Left ventricle myocardium inferior (tissue), 1 donor: ENCODE results near the gene TUBD1. TPM values are rescaled to one million over a fixed set of nuclear protein-coding genes. Genes with fewer than 3 reads are reported as not detected.

Experiments
- DNase-seq: peaks from one replicate; pipeline ENCODE4 v3.0.0-alpha.2; 2020
- H3K27ac ChIP-seq: fragments of 200-600 bp; replicated peaks from 2 replicates; pipeline ENCODE4 v1.8.0; 2021
- H3K27me3 ChIP-seq: fragments of 200-600 bp; 2 replicates; pipeline ENCODE4 v1.8.0; 2021; ENCODE audit warnings: low read depth
- H3K36me3 ChIP-seq: fragments of 200-600 bp; 2 replicates; pipeline ENCODE4 v1.8.0; 2021
- H3K4me1 ChIP-seq: fragments of 200-600 bp; 2 replicates; pipeline ENCODE4 v1.8.0; 2021
- H3K4me3 ChIP-seq: fragments of 200-600 bp; 2 replicates; pipeline ENCODE4 v1.8.0; 2021; ENCODE audit warnings: mild to moderate bottlenecking, moderate library complexity
- H3K9me3 ChIP-seq: fragments of 200-600 bp; replicated peaks from 2 replicates; pipeline ENCODE4 v1.8.0; 2021
- CTCF ChIP-seq: fragments of 200-600 bp; IDR thresholded peaks from 2 replicates; pipeline ENCODE4 v1.8.0; 2021; ENCODE audit warnings: antibody characterized with exemption, mild to moderate bottlenecking, borderline replicate concordance
- intact Hi-C: fragments of 100-400 bp; cut with micrococcal nuclease; formaldehyde crosslinking; loops from one replicate; pipeline ENCODE4 v1.11.0; 2022
- total RNA-seq: library from RNA; stranded (reverse); fragmentation: NEBNext Ultra II Directional; extraction: Animal tissue kit (Norgen Biotek cat#: 25700); gene quantifications from one replicate; pipeline ENCODE4 v1.2.1, GENCODE V29; 2021
- donor health status: DM: no; HTN: yes; CAD: no; lungs with severe emphysema.

TUBD1 gene
- total RNA-seq, 1 donor from 2014 or later, result 7.8 TPM

- no peak overlapping the region for H3K27ac ChIP-seq
- TF ChIP-seq CTCF, result no peak
- no peak for DNase-seq
- H3K27me3 ChIP-seq, result no peaks in the 10 kb centered on the region
- H3K4me1 ChIP-seq, result peaks cover 23% of the 10 kb centered on the region
- no peak overlapping the region for H3K4me3 ChIP-seq
- H3K36me3 ChIP-seq, result peaks cover 45% of the 10 kb centered on the region
- intact Hi-C loops, result no loop called here
- no peaks in the 10 kb centered on the region for H3K9me3 ChIP-seq
Observed at GRCh38 chr17:59888145-59888750, 4.5 kb downstream of the TUBD1 start.

DNA sequence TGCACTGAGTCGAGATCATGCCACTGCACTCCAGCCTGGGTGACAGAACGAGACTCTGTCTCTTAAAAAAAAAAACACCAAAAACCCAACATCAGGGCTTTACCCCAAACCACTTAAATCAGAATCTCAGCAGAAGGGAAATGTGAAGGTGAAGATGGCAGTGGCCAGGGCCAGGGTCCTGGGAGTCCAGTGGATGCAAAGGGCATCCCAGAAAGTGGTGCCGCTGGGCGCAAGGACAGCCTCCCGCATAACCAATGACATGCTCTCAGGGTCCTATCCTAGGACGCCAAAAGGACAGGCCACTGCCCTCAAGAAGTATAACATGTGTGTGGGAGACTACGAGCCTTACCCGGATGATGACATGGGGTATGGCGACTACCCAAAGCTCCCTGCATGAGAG is 7.9 kb downstream of the TUBD1 start:
- no peaks in the 10 kb centered on the region for H3K9me3 ChIP-seq
- H3K4me1 ChIP-seq, result no peaks in the 10 kb centered on the region
- H3K27me3 ChIP-seq, result no peaks in the 10 kb centered on the region
- no peak overlapping the region for H3K27ac ChIP-seq
- peaks cover 71% of the 10 kb centered on the region for H3K36me3 ChIP-seq
- DNase-seq, result no peak
- no peak for TF ChIP-seq CTCF
- no peak overlapping the region for H3K4me3 ChIP-seq
- intact Hi-C loops, result no loop called here

- H3K27ac ChIP-seq, result no peak overlapping the region
- H3K36me3 ChIP-seq, result peaks cover 90% of the 10 kb centered on the region
- DNase-seq, result no peak
- no peaks in the 10 kb centered on the region for H3K4me1 ChIP-seq
- no peak overlapping the region for H3K4me3 ChIP-seq
- no peaks in the 10 kb centered on the region for H3K27me3 ChIP-seq
- no peaks in the 10 kb centered on the region for H3K9me3 ChIP-seq
- no peak for TF ChIP-seq CTCF
- intact Hi-C loops, result no loop called here
Observed at GRCh38 chr17:59878624-59879023, 14.1 kb downstream of the TUBD1 start.

DNA sequence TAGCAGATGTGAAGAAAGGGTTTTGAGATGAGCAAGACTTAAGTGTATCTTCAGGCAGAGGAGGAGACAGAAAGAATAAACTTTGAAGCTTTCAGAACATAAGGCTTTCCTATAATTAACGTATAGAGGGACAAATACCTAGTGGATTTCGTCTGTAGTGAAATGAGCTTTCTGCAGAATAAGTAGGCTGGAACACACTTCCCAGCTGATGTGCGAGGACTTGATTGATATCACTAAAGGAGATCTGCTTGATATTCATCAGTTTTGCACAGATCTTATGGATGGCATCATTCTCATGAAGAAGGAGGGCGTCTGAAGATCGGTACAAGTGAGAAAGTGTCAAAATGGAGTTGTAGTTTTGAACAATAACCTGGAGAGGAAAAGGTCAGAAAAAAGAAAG is 14.8 kb downstream of the TUBD1 start:
- H3K9me3 ChIP-seq, result no peaks in the 10 kb centered on the region
- H3K4me1 ChIP-seq, result no peaks in the 10 kb centered on the region
- no peak for DNase-seq
- H3K27me3 ChIP-seq, result no peaks in the 10 kb centered on the region
- intact Hi-C loops, result no loop called here
- no peak overlapping the region for H3K27ac ChIP-seq
- no peak overlapping the region for H3K4me3 ChIP-seq
- no peak for TF ChIP-seq CTCF
- H3K36me3 ChIP-seq, result peaks cover 86% of the 10 kb centered on the region

- H3K4me1 ChIP-seq, result no peaks in the 10 kb centered on the region
- H3K27me3 ChIP-seq, result no peaks in the 10 kb centered on the region
- intact Hi-C loops, result no loop called here
- no peak overlapping the region for H3K27ac ChIP-seq
- H3K4me3 ChIP-seq, result no peak overlapping the region
- no peaks in the 10 kb centered on the region for H3K9me3 ChIP-seq
- DNase-seq, result no peak
- no peak for TF ChIP-seq CTCF
- peaks cover 90% of the 10 kb centered on the region for H3K36me3 ChIP-seq
Observed at GRCh38 chr17:59876107-59876506, 16.6 kb downstream of the TUBD1 start.
